ENCODE data around the gene CCDC51.

Gene CCDC51

DNA sequence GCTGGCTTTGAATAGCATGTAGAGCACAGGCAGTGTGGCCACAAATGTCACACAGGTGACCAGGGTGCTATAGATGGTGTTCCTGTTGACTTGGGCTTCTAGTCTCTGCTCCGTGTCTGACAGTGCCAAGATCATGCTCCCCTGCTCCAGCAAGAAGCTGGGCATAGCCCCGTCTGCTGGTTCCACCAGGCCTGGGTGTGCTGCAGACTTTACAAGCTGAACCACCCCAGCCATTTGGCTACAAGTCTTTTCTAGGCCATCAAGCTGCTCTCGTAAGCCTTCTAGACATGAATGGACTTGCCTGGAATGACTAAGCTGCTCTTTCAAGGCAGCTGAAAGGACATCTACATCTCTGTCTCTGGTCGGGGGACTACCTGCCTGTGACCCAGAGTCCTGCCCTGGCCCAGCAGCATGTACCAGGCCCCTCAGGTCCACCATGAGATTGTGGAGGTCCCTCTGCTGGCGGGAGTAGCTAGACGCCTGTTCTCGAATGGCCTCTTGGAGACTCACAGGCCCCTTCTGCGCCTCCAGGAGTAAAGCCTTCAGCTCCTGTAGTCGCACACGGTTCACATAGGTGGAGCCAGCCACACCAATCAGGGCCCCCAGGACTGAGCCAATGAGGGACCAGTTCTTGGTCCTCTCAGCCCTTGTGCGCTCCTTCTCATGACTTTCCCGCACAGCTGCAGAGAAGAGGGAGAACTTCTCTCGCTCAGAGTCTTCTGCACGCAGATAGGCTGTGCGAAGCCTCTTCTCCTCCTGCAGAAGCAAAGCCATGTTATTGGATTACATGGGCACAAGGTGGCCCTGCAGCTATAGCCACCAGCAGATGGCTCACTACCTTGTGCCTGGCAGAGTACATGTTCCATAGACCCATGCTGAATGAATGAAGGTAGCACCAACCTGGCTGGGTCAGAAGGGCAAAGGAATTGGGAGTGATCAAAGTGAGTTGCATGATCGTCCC lies 7.2 kb downstream of the CCDC51 start:
- no peak for FAIRE-seq

DNA sequence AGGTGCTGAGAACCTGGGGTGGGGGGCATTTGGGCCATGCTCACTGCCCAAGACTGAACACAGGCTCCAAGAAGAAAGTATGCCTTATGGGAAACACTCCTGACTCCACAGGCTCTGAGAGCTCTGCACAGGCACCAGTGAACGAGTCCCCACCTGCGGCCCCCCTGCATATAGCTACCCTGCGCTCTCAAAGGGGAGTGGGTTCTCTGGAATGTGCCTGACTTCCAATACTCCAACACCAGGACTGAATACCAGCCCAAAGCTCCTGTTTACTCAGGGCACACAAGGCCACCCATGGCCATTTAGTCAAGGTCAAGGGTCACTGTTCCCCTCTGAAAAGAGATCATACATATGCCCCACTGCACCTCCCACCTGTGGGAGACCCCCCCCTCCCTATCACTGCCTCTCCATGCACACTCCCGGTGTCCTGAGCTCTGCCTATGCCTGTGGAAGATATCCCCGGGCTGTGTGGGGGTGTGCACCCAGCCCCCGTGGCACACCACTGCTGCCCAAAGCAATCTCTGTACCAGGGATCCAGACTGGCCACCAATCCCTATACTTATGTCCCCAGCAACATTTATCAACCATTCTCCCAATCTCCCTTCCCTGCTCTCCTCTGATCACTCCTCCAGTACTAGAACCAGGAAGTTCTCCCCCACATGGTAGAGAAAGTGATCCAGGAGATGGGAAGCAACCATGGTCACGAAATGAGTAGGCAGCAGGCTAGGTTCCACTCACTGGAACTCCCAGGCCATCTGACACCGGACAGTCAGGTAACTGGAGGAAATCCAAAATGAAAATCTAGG lies 8.5 kb downstream of the CCDC51 start:
- no peak for FAIRE-seq

DNA sequence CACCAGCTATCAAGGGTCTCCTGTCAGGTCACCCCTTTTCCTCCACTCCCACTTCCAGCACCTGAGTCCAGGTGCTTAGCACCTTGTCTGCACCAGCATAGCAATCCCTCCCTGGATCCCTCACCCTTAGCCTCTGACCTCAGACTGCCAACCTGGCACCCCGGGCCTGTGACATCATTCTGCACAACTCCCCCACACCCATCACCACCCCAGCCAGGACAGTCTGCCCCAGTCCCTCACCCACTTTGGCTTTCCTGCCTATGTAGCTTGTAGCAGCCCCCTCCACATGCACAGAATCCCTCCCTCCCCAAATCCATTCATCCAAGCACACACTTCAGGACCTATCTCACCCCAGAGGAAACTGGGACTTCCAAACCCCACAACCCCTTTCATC lies 9.2 kb downstream of the CCDC51 start:
- FAIRE-seq, result no peak

DNA sequence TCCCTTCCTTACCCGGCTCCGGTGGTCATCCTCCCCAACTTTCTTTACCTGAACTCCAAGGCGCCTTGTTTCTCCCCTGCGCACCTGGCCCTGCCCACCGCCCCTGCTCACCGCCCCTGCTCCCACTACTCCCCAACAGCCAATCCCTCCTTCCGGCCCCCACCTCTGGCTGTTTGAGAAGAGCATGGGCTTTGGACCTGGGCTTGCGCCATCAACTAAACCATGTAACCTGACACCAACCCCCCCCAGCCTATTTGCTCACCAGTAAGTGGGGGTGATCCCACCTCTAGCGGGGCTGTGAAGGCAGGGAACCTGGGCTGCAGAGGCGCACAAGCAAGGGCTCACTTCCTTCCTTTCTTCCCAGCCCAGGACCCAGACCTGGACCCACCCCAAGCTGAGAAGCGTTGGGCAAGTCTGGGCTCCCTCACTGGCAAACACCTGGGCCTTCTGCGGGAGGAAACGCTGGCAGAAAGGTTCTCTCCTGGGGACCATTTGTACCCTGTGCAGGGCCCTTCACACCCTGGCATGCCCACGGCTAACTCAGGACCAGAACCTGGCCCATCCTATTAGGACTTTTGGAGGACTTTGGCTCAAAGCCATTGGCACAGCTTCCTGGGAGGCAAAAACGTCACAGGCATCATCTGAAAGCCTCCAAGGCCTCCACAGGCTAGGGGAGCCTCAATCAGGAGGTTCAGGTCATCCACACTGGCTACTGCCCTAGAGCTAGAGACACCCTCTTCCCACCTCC lies 9.8 kb downstream of the CCDC51 start, which contains the start of gene PLXNB1:
Gene PLXNB1 (minus strand): TSS at position 127 of the 748 bp plus-strand sequence. CDS start 5,475 bp downstream, outside the sequence.
- FAIRE-seq, result no peak

DNA sequence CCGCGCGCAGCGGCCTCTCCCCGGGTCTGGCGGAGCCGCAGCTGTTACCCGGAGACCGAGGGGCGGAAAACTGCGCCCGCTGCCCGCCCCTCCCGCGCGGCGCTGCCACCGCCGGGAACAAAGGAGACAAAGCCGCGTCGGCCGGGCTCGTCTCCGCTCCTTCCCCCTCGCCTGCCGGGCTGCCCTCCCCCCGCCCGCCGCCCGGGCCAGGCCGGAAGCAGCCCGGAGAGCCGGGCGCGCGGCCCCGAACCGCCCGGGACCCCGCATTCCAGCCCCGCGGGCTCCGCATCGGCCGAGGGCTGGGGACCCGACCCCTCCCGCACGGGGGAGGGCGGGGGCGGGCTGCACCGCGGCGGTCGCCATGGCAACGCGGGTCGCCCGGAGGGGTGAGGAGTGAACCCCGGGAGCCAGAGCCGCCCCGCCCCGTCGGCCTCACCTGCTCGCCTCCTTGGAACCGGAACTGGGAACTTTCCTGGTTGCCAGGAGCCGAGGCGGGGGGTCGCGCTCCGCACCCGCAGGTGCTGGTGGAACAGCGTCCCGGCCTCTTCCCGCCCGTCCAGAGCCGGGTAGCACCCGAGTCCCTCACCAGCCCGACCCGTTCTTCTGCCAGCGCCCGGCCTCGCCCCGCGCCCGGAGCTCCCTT lies 10.5 kb downstream of the CCDC51 start:
- no peak for FAIRE-seq

DNA sequence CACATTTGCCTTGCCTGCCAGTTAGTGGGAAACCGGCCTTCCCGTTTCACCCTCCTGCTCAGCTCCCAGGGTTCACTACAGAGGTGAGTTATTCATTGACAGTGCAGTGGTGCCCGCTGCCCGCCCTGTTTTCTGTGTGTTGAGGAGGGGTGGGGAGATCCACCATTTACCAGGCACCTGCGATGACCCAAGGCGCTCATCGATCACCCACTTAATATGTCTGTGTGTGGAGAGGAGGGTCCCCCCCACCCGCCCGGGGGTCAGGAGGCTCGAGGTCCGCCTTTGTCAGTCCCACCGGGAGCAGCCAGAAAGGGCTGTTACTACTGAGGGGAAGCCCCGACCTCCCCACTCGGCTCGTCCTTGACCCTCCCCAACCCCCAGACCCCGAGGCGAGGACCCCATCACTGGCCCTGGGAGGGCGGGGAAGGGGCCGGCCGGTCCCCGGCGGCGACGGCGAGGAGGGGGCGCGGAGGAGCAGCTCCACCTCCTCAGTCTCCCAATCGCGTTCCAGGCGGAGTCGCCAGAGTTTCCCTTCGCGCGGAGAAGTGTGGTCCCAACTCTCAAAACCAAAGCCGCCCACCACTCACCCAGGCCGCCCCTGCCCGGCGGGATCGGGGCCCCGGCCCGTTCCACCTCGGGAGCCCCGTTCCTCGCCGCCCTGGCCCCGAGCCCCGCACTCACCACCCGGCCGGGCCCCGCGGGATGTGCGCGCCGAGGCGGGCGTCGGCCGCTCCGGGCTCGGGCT lies 11.2 kb downstream of the CCDC51 start:
- FAIRE-seq, result no peak

DNA sequence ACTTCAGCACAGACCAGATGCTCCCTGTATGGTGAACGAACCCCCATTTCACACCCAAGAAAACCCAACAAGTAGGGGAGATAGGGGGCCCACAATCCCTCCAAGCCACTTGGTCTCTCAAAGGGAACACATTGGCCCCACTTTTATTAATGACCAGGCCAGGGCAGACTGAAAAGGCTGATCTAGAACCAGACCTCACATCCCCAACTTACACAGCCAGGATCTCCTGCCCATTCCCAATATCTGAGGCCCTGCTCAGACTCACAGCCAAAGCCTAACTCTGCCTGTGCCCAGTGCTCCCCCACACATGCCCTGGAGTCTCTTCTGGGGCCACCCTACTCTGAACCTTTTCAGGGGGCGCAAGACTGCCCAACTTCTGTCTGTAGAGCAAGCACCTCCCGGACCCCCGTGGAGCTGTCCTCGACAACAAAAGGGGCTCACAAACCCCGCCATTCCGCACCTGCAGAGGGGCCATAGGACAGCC lies 11.8 kb downstream of the CCDC51 start:
- FAIRE-seq, result no peak

DNA sequence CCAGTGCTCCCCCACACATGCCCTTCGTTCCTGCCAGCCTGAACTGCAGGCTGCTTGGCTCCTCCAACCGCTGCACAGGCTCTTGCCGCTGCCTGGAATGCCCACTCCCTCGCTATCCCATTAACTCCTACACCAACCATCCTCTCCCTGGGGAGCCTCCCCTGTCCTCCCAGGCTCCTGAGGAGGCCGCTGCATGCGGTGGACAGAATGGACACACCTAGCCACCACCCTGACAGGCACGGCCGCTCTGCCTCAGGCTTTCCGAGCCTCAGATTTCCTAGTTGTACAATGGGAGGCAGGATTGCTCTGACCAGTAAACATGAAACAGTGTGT lies 12.3 kb downstream of the CCDC51 start:
- FAIRE-seq, result no peak

DNA sequence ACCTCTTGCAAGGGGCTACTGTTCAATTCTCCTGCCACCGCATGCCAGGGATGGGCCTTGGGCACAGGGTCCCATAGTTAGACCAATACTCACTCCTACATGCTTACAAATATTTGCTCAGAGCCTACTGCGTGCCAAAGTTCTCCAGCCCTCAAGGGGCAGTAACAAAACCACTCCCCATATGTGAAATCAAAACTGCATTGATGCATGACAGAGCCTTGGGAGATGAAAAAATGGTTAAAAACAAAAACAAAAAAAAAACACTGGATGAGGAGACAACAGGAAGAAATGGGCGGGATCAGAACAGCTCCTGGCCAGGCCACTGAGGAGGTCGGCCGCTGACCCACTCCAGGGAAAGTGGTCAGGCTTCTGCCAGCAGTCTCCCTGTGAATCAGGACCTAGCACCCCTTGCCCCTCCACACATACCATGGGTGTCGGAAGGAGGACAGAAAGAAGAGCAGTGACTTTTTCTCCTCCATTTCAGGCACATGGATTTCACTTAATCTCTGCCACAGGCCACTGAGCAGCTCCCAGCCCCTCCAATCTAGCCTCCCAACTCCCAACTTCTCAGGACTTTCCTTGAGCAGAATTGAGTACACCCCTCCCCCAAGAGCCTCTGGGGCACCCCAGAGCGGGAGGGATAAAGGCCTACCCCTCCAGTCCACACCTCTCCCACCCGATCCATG lies 12.8 kb downstream of the CCDC51 start:
- no peak for FAIRE-seq

DNA sequence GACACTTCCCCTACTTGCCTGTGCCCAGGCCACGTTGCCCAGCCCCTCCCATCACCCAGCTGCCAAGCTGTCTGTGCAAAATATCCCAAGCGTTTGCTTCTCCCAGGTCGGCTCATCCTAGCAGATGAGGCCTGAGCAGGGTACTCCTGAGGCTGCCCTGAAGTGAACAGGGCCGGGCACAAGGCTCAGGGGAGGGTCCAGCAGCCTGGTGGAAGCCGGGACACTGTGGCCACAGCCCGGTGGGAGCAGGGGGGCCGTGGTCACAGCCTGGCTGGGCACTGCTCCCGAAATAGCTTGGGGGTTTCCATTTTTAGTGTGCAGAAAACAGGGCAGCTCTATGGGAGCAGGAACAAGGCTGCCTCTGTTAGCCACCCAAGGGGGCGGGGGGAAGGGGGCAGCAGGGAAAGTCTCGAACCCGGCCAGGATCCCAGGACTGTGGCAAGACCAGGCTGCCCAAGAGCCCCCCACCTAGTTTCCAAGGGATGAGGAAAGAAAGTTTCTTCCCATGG lies 13.5 kb downstream of the CCDC51 start:
- no peak for FAIRE-seq

DNA sequence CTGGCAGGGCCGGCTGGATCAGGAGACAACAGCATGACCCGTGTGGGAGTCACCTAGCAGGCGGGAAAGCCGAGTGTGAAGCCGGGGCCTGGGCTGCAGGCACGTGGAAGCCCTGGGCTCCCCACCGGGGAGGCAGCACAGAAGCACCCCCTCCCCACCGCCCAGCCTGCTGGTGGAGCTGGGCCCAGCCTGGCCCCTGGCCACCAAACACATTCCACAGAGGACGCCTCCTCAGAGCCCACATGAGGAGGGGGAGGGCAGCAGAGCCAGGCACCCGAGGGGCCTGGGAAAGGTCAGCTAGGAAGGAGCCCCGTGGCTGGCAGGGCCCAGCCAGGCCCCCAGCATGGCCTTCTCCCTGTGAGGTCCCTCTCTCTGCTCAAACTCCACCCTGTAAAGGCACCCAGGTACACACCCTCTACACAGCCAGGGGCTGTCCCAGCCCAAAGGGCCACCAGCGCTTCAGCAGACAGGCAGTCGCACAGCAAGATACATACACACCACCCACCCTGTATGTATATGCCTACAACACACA lies 14.6 kb downstream of the CCDC51 start:
- no peak for FAIRE-seq

DNA sequence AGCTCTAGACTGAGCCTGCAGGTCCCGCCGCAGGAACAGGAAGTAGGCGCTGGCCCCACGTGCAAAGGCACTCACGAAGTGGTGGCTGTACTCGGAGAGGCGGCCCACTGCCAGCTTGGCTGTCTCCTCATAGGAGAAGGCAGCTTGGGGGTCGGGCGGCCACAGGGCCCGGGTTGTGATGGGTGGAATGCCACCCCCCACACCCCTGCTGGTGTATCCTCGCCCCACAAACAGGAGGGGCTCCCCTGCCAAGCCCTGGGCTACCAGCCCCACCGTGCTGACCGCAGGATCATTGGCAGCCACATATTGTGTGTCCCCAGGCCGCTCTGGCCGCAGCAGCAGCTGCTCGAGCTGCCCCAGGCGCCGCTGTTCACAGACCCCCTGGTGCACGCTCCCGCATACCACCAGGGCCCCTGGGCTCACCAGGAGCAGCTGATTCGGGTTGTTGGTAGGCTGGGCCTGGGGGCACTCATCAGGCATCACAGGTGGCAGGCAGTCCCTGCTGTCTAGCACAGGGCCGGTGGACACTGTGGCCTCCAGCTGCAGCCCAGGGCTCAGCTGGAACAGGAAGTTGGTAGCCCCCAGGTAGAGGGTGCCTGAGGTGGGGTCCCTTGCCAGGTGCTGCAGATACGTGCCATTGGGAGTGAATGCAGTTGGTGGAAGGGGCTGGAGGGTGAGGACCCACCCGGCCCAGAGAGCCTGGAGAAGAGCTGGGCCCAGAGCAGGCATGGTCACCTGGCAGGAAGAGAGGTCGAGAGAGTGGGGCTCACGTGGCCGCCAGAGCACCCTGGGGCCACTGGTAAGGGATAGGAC lies 15.8 kb downstream of the CCDC51 start:
- FAIRE-seq, result no peak

DNA sequence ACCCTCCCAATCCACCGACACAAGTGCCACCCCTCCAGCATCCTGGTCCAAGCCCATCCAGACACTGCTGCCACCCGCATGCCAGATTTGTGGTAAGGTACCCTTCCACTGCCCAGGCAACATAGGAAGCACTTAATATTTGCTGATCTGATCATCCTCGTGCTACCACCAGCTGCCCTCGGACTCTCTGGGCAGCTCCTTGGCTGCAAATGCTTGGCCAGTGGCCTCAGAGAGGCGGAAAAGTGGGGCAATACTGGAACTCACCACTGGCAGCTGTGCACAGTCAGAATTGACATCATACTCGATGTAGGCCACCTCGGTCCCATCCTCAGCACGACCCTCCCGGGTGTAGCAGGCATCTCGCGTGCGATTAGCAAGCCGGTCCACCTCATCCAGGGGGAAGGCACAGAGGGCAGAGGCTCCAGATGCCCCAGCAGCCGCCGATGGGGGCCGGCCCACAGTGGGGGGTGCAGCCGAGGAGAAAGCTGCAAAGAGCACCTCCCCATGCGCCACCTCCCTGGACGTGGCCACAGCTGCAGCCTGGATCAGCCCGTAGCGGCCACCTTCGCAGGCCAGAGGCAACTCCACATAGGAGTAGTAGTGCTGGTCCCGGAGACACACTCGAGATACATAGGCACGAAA lies 16.6 kb downstream of the CCDC51 start:
- no peak for FAIRE-seq

DNA sequence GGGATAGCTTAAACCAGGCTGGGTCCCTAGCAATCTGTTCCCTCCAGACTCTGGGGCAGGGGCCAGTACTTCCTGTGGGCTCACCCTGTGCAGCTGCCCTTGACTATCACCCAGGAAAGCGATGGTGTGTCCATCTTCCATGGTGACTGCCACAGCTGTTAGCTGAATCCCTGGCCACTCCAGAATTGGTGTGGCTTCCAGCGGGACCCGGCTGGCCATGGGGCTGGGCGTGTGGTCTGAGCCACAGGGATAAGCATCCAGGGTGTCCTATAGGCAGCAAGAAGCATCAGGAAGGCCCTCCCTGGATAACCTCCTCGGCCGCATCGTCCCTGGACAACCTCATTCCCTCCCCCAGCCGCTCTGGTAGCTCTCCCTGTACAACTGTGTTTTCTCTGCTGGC lies 17.2 kb downstream of the CCDC51 start:
- FAIRE-seq, result no peak

DNA sequence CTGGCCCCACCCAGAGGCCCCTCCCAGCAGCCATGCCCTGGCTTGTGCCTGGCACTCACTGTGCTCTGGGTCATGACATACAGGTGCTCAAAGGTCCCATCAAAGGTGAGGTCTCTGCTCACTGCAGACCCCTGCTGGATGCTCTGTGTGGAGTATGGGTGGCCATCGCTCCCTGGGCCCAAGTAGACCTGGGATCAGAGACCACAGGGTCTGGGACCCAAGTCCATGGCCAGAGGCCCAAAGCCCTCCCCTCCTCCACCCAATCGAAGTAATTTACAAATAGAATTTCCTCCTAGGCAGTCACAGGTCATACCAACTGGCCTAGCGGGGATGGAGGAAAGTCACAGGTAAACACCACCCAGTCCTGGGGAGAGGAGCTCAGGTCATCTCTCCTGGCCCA lies 17.6 kb downstream of the CCDC51 start:
- FAIRE-seq, result no peak

DNA sequence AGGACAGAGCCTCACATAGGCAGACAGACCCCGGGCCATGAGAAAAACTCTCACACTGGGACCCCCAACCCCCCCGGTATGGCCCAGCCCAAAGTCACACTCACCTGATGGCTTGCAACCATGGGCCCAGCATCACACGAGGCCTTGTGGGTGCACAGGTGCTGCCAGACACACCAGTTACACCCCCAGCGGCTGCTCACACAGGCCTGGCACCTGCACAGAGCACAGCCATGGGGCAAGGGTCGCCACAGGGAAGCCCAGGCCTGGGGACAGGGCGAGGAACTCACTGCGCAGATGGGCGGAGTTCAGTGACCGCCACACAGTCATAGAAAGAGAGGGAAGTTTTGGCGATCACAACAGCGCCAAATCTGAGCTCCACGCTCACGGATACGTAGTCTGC lies 19.4 kb downstream of the CCDC51 start:
- no peak for FAIRE-seq

DNA sequence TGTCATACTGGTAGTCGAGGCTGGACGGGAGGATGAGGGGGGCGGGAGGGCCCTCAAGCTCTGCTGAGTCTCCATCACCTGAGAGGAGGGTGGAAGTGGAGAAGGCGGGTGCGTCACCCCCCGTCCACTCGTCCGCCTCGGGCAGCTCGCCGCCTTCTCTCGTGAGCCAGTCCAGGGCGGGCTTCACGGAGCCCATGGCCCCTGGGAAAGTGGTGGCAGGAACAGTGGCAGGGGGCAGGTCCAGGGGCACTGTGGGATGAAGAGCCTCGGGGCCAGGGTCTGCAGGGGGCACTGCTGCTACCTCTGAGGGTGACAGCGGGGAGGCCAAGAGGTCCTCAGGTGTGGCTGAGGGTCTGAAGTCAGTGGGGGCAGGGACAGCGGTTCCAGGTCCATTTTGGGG lies 20.3 kb downstream of the CCDC51 start:
- no peak for FAIRE-seq

DNA sequence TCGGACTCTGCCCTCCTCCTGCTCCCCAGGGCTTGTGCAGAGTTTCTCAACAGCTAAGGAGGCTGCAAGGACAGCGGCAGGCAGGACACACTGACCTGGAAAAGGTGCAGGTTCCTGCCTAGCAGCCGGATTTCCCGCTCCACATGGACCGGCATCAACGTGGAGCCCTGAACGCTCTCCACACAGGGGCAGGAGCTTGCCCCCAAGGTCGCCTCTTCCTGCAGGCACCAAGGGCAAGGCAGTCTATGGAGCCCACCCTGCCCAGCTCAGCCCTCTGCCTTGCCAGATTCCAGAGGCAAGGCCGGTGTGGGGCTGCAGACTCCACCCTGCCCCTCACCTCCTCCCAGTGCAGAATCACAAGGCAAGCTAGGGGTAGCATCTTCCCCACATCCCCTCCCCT lies 20.8 kb downstream of the CCDC51 start:
- FAIRE-seq, result no peak

DNA sequence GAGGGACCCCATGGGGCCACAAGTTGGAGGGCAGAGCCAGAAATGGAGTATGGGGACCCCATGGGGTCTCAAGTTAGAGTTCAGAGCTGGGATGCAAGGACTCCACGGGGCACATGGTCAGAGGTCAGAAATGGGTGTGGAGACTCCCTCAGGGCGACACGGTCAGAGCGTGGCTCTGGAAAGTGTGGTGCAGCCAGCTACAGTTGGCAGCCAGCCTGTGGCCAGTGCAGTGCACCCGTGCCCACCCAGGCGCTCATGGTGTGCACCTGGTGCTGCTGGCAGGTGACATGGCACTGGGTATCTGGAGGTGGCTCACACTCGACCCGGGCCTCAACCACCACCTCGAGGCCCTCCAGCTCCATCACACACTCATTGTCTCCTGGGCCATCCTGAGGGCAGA lies 21.3 kb downstream of the CCDC51 start:
- no peak for FAIRE-seq

Data from TTC549 (cell line).